ENCODE data around the gene NRXN3. TPM values are rescaled to one million over a fixed set of nuclear protein-coding genes. Genes with fewer than 3 reads are reported as not detected.

The NRXN3 gene
- total RNA-seq, 6 experiments from 2014 or later: 0.07 to 0.28 (median 0.11) TPM; not detected in 2

GRCh38 chr14:79557309-79557708 is 1387.1 kb downstream of the NRXN3 start:
- Mint-ChIP-seq H3K36me3 (ENCODE audit: low read depth) (peaks cover 13% of the 10 kb centered on the region; the same call in 1 of the 2 replicates), H3K27me3 (ENCODE audit: insufficient read depth) (peaks cover 2% of the 10 kb centered on the region; the same call in 1 of the 2 replicates), H3K27ac (no peak overlapping the region), H3K9me3 (peaks cover 40% of the 10 kb centered on the region), H3K4me3 (no peak overlapping the region), H3K4me1 (ENCODE audit: low read depth) (no peaks in the 10 kb centered on the region)
- TF ChIP-seq CTCF (IDR thresholded peaks at IDR 0.05): no peak
- DNase-seq: no peak

- H3K4me3 Mint-ChIP-seq: no peak overlapping the region
- H3K36me3 Mint-ChIP-seq (ENCODE audit: low read depth): 0 out of 2 replicates have a peak, but pooled peaks cover 6% of the 10 kb centered on the region
- no peak overlapping the region for H3K27ac Mint-ChIP-seq
- no peak for DNase-seq
- TF ChIP-seq CTCF (IDR thresholded peaks at IDR 0.05): no peak
- no peaks in the 10 kb centered on the region; the same call in 1 of the 2 replicates for H3K27me3 Mint-ChIP-seq (ENCODE audit: insufficient read depth)
- no peaks in the 10 kb centered on the region for H3K4me1 Mint-ChIP-seq (ENCODE audit: low read depth)
- H3K9me3 Mint-ChIP-seq: peaks cover 25% of the 10 kb centered on the region
These were observed 1392.0 kb downstream of the NRXN3 start for GRCh38 chr14:79562185-79562584.

GRCh38 chr14:79564371-79564770 is 1394.2 kb downstream of the NRXN3 start:
- no peaks in the 10 kb centered on the region for H3K36me3 Mint-ChIP-seq (ENCODE audit: low read depth)
- TF ChIP-seq CTCF (IDR thresholded peaks at IDR 0.05): no peak
- no peak for DNase-seq
- H3K4me3 Mint-ChIP-seq: no peak overlapping the region
- H3K27ac Mint-ChIP-seq: no peak overlapping the region
- H3K9me3 Mint-ChIP-seq: peaks cover 14% of the 10 kb centered on the region; the same call in 1 of the 2 replicates
- H3K4me1 Mint-ChIP-seq (ENCODE audit: low read depth): no peaks in the 10 kb centered on the region
- H3K27me3 Mint-ChIP-seq (ENCODE audit: insufficient read depth): no peaks in the 10 kb centered on the region; the same call in 1 of the 2 replicates

GRCh38 chr14:79567306-79567705 is 1397.1 kb downstream of the NRXN3 start:
- Mint-ChIP-seq H3K36me3 (ENCODE audit: low read depth) (no peaks in the 10 kb centered on the region), H3K27ac (no peak overlapping the region), H3K4me3 (no peak overlapping the region), H3K9me3 (peaks cover 5% of the 10 kb centered on the region; the same call in 1 of the 2 replicates), H3K27me3 (ENCODE audit: insufficient read depth) (no peaks in the 10 kb centered on the region; the same call in 1 of the 2 replicates), H3K4me1 (ENCODE audit: low read depth) (no peaks in the 10 kb centered on the region)
- no peak for DNase-seq
- no peak for TF ChIP-seq CTCF (IDR thresholded peaks at IDR 0.05)

- H3K4me3 Mint-ChIP-seq: no peak overlapping the region
- peaks cover 5% of the 10 kb centered on the region; the same call in 1 of the 2 replicates for H3K9me3 Mint-ChIP-seq
- H3K4me1 Mint-ChIP-seq (ENCODE audit: low read depth): no peaks in the 10 kb centered on the region
- no peak for DNase-seq
- no peak for TF ChIP-seq CTCF (IDR thresholded peaks at IDR 0.05)
- H3K27ac Mint-ChIP-seq: no peak overlapping the region
- H3K27me3 Mint-ChIP-seq (ENCODE audit: insufficient read depth): no peaks in the 10 kb centered on the region; the same call in 1 of the 2 replicates
- no peaks in the 10 kb centered on the region for H3K36me3 Mint-ChIP-seq (ENCODE audit: low read depth)
These were observed 1398.4 kb downstream of the NRXN3 start for GRCh38 chr14:79568594-79568993.
